Loucy (cell line): ENCODE data around the gene PRKCQ.
"Not testable (repeated sequence)": the region's sequence is repeated elsewhere in the genome, so short reads cannot be mapped to it uniquely, and the experiment has no call there.

Source experiments
- H2AFZ ChIP-seq: fragments of 200-600 bp; sonication (generic); 2 replicates; pipeline ENCODE4 v1.6.0; 2016; ENCODE audit warnings: antibody characterized with exemption, mild to moderate bottlenecking, low read length, moderate library complexity
- H3F3A ChIP-seq: fragments of 200-600 bp; 2 replicates; pipeline ENCODE4 v1.6.0; 2016; ENCODE audit warnings: antibody characterized with exemption, low read depth, mild to moderate bottlenecking
- H3K27me3 ChIP-seq: fragments of 200-600 bp; sonication (generic); 2 replicates; pipeline ENCODE4 v1.6.1; 2014; ENCODE audit warnings: low read length, mild to moderate bottlenecking; ENCODE audit not compliant: insufficient read depth, poor library complexity, severe bottlenecking
- H3K36me3 ChIP-seq: fragments of 200-600 bp; sonication (generic); 2 replicates; pipeline ENCODE4 v1.6.1; 2016; ENCODE audit warnings: low read length; ENCODE audit not compliant: insufficient read depth
- H3K4me1 ChIP-seq: fragments of 200-600 bp; sonication (generic); 2 replicates; pipeline ENCODE4 v1.5.1; 2014; ENCODE audit warnings: low read length, mild to moderate bottlenecking; ENCODE audit not compliant: insufficient read depth, poor library complexity, severe bottlenecking
- H3K4me2 ChIP-seq: fragments of 200-600 bp; sonication (generic); 2 replicates; pipeline ENCODE4 v1.6.0; 2014; ENCODE audit warnings: antibody characterized with exemption, low read length, low read depth, mild to moderate bottlenecking; ENCODE audit not compliant: poor library complexity, severe bottlenecking
- H3K4me3 ChIP-seq: fragments of 200-600 bp; sonication (generic); 2 replicates; pipeline ENCODE4 v1.5.1; 2014; ENCODE audit warnings: low read length, mild to moderate bottlenecking, mixed read lengths; ENCODE audit not compliant: poor library complexity, severe bottlenecking
- H3K79me2 ChIP-seq: fragments of 200-600 bp; sonication (generic); 2 replicates; pipeline ENCODE4 v1.6.1; 2014; ENCODE audit warnings: low read length; ENCODE audit not compliant: insufficient read depth
- H3K9ac ChIP-seq: fragments of 200-600 bp; sonication (generic); 2 replicates; pipeline ENCODE4 v1.6.0; 2014; ENCODE audit warnings: mild to moderate bottlenecking, low read depth, low read length, moderate library complexity; ENCODE audit not compliant: poor library complexity, severe bottlenecking
- H3K9me2 ChIP-seq: fragments of 200-600 bp; sonication (generic); replicated peaks from 2 replicates; pipeline ENCODE4 v1.6.1; 2016; ENCODE audit warnings: low read depth, low read length, mixed read lengths
- H3K9me3 ChIP-seq: fragments of 200-600 bp; sonication (generic); 2 replicates; pipeline ENCODE4 v1.6.1; 2014; ENCODE audit warnings: mild to moderate bottlenecking, antibody characterized with exemption, low read length, low read depth; ENCODE audit not compliant: insufficient read depth
- H4K20me1 ChIP-seq: fragments of 200-600 bp; sonication (generic); 2 replicates; pipeline ENCODE4 v1.6.0; 2014; ENCODE audit warnings: antibody characterized with exemption, low read length, mild to moderate bottlenecking; ENCODE audit not compliant: insufficient read depth, poor library complexity, severe bottlenecking
- CTCF ChIP-seq: fragments of 200-600 bp; sonication (generic); conservative IDR thresholded peaks from 2 replicates; pipeline ENCODE4 v1.5.1; 2014; ENCODE audit warnings: mild to moderate bottlenecking, antibody characterized with exemption, low read length
- EZH2phosphoT487 ChIP-seq: fragments of 200-600 bp; IDR thresholded peaks from 2 replicates; pipeline ENCODE4 v1.6.1; 2018; ENCODE audit warnings: antibody characterized with exemption, mild to moderate bottlenecking, moderate library complexity, borderline replicate concordance

Gene PRKCQ

GRCh38 chr10:6474871-6475270 lies 105.2 kb downstream of the PRKCQ start:
- H3K27me3 ChIP-seq, result no peaks in the 10 kb centered on the region
- TF ChIP-seq EZH2phosphoT487 (no peak), CTCF (no peak)
- no peak overlapping the region for H2AFZ ChIP-seq
- H3K4me3 ChIP-seq, result peak overlapping the region; percentile 74
- H4K20me1 ChIP-seq, result no peaks in the 10 kb centered on the region
- peaks cover 22% of the 10 kb centered on the region for H3F3A ChIP-seq
- H3K9ac ChIP-seq, result peak overlapping the region; percentile 94
- peak overlapping the region; percentile 99 for H3K4me2 ChIP-seq
- H3K9me2 ChIP-seq, result no peaks in the 10 kb centered on the region
- H3K4me1 ChIP-seq, result peaks cover 57% of the 10 kb centered on the region
- H3K36me3 ChIP-seq, result peaks cover 51% of the 10 kb centered on the region
- peaks cover 21% of the 10 kb centered on the region for H3K79me2 ChIP-seq
- no peaks in the 10 kb centered on the region for H3K9me3 ChIP-seq

GRCh38 chr10:6473901-6474370 lies 106.1 kb downstream of the PRKCQ start:
- H3K4me3 ChIP-seq, result peak overlapping the region; percentile 74
- H3K9me3 ChIP-seq, result no peaks in the 10 kb centered on the region
- peaks cover 57% of the 10 kb centered on the region for H3K4me1 ChIP-seq
- peak overlapping the region; percentile 32; the same call in 1 of the 2 replicates for H2AFZ ChIP-seq
- peaks cover 22% of the 10 kb centered on the region for H3F3A ChIP-seq
- no peaks in the 10 kb centered on the region for H3K27me3 ChIP-seq
- H4K20me1 ChIP-seq, result no peaks in the 10 kb centered on the region
- H3K4me2 ChIP-seq, result peak overlapping the region; percentile 99
- H3K9me2 ChIP-seq, result no peaks in the 10 kb centered on the region
- peak overlapping the region; percentile 94 for H3K9ac ChIP-seq
- peaks cover 21% of the 10 kb centered on the region for H3K79me2 ChIP-seq
- H3K36me3 ChIP-seq, result peaks cover 54% of the 10 kb centered on the region
- TF ChIP-seq CTCF (no peak), EZH2phosphoT487 (no peak)

GRCh38 chr10:6473430-6473829 lies 106.6 kb downstream of the PRKCQ start:
- peak overlapping the region; percentile 99 for H3K4me2 ChIP-seq
- H3K4me1 ChIP-seq, result peaks cover 57% of the 10 kb centered on the region
- no peaks in the 10 kb centered on the region for H4K20me1 ChIP-seq
- no peaks in the 10 kb centered on the region for H3K9me3 ChIP-seq
- H3K9me2 ChIP-seq, result no peaks in the 10 kb centered on the region
- H3K9ac ChIP-seq, result peak overlapping the region; percentile 94
- H3K4me3 ChIP-seq, result peak overlapping the region; percentile 74
- peaks cover 22% of the 10 kb centered on the region for H3F3A ChIP-seq
- peaks cover 54% of the 10 kb centered on the region for H3K36me3 ChIP-seq
- no peaks in the 10 kb centered on the region for H3K27me3 ChIP-seq
- peaks cover 21% of the 10 kb centered on the region for H3K79me2 ChIP-seq
- TF ChIP-seq CTCF, result peak; percentile 56
- no peak for TF ChIP-seq EZH2phosphoT487
- H2AFZ ChIP-seq, result no peak overlapping the region

GRCh38 chr10:6472710-6473005 lies 107.4 kb downstream of the PRKCQ start:
- H3F3A ChIP-seq, result peaks cover 22% of the 10 kb centered on the region
- H3K9me2 ChIP-seq, H3K27me3 ChIP-seq, H3K9me3 ChIP-seq, H4K20me1 ChIP-seq, H2AFZ ChIP-seq: not testable (repeated sequence)
- peak overlapping the region; percentile 60 for H3K4me3 ChIP-seq
- peak overlapping the region; percentile 99 for H3K4me2 ChIP-seq
- H3K9ac ChIP-seq, result peak overlapping the region; percentile 74
- peaks cover 21% of the 10 kb centered on the region for H3K79me2 ChIP-seq
- H3K36me3 ChIP-seq, result peaks cover 54% of the 10 kb centered on the region
- peaks cover 57% of the 10 kb centered on the region for H3K4me1 ChIP-seq
